GM18520 (cell line): Measurements from ENCODE around the gene ITIH3.
A peak's percentile ranks its signal among the peaks of the same experiment; 100 is the strongest.
"Not testable (repeated sequence)": the region's sequence is repeated elsewhere in the genome, so short reads cannot be mapped to it uniquely, and the experiment has no call there.

Source experiments
- ATAC-seq: cut with Tn5 transposase; IDR thresholded peaks from one replicate; pipeline ENCODE4 v1.9.1; 2021; ENCODE audit not compliant: unreplicated experiment

ITIH3 gene

GRCh38 chr3:52794612-52795099 lies at the start of gene ITIH3:
TSS of gene ITIH3 (plus strand) at chr3:52794796. CDS start at chr3:52794804, 8 bp downstream.
- no peak for ATAC-seq

GRCh38 chr3:52752045-52752660 lies 42.4 kb upstream of the ITIH3 start:
- no peak for ATAC-seq

DNA sequence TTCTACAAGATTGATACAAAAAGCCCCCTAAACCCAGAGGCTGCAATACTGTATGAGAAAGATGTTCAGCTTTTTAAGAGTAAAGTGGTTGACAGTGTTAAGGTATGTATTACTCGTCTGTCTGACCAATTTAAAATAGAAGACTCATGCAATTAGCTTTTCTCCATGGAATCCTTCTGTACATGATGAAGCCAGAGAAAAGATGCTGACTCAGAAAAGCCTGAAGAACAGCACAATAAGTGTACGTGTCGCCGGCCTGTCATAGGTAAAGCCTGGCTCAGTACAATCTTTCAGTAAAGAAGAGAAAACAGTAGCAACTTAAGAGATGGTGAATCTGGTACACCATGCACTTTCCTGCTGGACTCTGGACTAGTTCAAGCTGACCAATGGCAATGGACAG lies 40.2 kb upstream of the ITIH3 start:
- no peak for ATAC-seq

- ATAC-seq, result no peak
Observed at GRCh38 chr3:52756141-52756540, 38.5 kb upstream of the ITIH3 start.

DNA sequence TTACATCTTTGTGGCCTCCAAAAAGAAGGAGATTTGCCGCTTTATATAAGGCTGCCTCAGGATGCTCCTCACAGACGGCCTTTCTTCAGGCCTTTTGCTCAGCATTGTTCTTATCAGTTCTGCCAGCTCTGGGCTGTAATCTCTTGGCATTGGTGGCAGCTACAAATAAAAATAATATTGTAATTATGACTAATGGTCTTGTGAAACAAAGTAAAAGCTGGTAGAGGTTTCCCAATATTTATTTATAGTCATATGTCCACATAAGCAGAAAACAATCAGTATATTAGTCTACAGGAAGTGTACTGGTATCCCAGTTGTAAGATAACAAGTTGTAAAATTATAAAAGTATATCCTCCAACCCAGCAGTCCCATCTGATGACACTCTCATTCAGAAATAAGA lies 31.1 kb upstream of the ITIH3 start:
- ATAC-seq, result no peak

GRCh38 chr3:52769786-52770455 lies 24.7 kb upstream of the ITIH3 start:
- ATAC-seq, result no peak

- ATAC-seq, result peak; percentile 90
Observed at GRCh38 chr3:52770496-52771333, 23.9 kb upstream of the ITIH3 start, which contains the start of gene NEK4. TSS of gene NEK4 (minus strand) at chr3:52770940. CDS start at chr3:52770746, 194 bp downstream.

GRCh38 chr3:52771334-52771681 lies 23.3 kb upstream of the ITIH3 start:
- no peak for ATAC-seq

GRCh38 chr3:52771702-52772101 lies 22.9 kb upstream of the ITIH3 start:
- no peak for ATAC-seq

DNA sequence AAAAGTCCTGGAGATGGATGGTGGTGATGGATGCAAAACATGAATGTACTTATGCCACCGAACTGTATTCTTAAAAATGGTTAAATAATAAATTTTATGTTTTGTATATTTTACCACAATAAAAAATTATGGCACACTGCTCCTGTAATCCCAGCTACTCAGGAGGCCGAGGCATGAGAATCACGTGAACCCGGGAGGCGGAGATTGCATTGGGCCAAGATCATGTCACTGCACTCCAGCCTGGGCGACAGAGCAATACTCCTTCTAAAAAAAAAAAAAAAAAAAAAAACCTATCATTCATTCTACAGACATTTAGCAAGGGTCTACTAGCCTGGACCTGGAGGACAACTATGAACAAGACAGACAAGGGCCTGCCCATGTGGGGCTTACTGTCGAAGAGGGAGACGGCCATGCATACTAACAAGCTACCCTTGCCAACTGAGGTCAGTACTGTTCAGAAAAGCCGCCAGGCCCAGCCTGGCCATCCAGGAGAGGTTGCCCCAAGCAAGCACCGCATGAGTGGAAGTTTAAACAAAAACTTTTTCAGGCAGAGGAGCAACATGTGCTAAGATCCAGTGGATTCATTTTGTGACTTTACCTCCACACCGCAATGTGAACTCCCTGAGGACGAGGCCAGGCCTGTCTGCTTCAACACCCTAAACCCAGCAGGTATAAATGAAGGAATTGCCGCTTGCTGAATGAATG lies 21.1 kb upstream of the ITIH3 start:
- no peak for ATAC-seq

DNA sequence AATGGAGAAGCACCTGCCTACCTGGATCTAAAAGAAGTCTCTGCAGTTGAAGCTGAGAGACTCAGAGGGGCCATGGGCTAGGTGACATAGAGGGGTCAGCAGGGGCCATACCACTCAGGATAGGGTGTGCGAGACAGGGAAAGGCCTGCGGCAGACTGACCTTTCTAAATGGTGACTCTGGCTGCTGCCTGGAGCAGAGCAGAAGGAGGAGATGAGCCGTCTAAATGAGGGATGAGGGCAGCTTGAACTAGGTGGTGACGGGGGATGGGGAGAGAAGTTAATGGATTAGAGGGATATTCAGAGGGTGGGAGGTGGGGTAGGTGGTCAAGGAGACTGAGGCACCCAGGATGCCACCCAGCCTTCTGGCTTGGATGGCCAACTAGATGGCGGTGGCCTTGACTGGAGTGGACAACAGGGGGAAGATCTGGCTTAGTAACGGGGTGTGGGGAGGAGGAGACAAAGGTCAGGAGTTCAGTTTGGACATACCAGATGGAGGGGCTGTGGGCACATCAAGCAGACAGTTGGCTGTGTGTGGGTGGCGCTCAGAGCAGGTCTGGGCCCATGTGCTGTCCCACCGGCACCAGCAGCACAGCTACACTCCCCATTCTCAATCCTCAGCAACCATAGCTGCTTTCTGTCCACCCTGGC lies 20.4 kb upstream of the ITIH3 start:
- no peak for ATAC-seq

DNA sequence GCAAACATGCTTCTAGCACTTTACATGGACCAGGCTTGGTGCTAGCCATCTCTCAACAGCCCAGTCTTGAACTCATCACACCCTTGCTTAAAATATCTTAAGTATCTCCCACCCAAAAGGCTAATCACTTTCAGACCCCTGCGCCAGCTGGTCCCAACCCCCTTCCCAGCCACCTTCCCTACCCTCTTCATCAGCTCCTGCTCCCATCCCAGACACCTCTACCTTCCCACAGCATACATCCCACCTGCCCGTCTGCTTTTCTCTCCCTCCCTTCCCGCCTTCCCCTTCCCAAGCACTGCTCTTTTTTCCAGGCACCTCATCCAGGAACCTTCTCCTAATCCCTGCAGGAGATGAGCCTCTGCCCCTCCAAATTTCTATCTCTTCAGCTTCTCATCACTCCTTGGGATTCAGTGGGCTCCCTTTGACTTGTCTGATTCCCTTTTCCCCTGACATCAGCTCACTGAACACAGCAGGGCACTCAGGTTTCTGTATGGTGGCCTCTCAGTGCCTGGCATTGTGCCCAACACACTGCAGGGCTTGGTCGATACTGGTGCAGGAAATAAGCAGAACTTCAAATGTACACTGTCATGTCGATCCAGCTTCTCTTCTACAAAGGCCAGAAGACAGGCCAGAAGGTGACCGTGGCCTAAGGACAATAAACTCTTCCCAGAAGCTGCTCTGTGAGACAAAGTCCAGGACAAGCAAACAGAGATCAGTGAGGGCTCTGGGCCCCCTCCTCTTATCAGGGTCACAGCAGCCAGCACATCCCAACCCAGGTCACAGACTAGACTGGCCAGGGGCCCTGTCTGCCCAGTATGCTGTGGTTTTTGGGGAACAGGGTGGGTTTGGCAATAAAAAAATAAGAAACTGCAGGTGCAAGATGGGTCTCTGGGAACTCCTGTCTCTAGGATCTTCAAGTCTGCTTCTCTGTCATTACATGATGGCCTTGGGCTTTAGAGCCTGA lies 19.4 kb upstream of the ITIH3 start:
- no peak for ATAC-seq

GRCh38 chr3:52775877-52776276 lies 18.7 kb upstream of the ITIH3 start:
- no peak for ATAC-seq

- not testable (repeated sequence) for ATAC-seq
Observed at GRCh38 chr3:52776486-52776885, 18.1 kb upstream of the ITIH3 start.

GRCh38 chr3:52777127-52777958 lies 17.3 kb upstream of the ITIH3 start, which contains the start of gene ITIH1:
TSS of gene ITIH1 (plus strand) at chr3:52777599. CDS start at chr3:52777616, 17 bp downstream.
- no peak for ATAC-seq

DNA sequence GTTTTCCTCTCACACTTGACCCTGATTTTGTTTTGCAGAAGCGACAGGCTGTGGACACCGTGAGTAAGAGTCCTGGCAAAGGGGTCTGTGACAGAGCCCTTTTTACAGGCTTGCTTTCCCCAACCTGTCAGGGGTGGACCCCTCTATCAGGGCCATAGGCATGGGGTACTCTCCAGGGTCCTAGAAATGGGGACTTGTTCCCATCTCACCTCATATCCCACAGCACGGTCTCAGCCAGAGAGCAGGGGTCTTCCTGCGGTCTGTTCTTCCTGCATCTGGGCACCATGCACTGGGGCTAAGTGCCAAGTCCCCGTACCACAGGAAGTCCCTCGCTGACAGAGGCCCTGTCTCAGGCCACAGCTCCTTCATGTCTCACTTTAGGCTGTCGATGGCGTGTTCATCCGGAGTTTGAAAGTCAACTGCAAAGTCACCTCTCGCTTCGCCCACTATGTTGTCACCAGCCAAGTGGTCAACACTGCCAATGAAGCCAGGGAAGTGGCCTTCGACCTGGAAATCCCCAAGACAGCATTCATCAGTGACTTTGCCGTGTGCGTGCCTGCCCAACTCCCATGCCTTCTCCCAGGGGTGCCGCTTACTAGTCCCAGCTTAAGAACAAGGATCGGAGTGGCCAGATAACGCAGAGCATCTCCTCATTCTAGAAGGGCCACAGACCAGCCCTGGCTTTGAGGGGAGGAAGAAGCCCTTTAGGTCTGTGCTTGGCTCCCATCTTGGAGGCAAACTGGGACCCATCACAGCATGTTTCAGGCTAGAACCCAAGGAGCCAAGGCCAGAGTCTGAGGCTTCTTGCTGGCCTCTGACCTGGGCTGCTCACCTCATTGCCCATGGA lies 16.4 kb upstream of the ITIH3 start:
- ATAC-seq, result no peak

DNA sequence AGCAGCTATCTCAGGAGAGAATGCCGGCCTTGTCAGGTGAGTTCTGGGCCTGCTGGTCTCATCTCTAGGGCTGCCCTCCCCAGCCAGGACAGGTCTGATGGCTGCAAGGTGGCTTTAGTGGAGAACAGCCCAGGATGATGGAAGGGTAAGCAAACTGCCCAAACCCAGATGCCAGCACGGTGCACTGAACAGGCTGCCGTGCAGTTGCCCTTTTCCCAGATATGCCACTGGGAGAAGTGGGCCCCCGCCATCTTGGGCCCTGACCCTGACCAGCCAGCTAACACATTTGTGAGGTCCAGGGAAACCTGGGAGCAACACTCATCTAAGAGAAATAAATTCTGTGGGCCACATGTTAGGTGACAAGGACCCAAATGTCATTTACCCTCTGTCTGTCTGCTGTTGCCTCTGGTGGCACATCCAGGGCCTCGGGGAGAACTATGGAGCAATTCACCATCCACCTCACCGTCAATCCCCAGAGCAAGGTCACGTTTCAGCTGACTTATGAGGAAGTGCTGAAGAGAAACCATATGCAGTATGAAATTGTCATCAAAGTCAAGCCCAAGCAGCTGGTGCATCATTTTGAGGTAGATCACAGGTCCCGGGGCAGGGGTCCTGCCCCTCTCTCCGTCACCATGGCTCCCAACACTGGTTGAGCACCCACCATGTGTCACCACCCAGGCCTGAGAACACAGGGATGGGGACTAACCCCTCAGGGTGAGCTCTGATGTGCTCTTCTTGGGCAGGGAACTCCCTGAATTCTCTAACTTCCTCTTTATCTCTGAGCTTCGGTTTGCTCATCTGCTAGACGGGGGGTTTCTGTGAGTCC lies 15.4 kb upstream of the ITIH3 start:
- no peak for ATAC-seq
